ENCODE measurements around the gene ITM2A. TPM values are rescaled to one million over a fixed set of nuclear protein-coding genes. Genes with fewer than 3 reads are reported as not detected.
A peak's percentile ranks its signal among the peaks of the same experiment; 100 is the strongest.

Gene ITM2A
- total and polyA plus RNA-seq, 2 experiments from 2014 or later = 48.4 to 57.0 TPM

DNA sequence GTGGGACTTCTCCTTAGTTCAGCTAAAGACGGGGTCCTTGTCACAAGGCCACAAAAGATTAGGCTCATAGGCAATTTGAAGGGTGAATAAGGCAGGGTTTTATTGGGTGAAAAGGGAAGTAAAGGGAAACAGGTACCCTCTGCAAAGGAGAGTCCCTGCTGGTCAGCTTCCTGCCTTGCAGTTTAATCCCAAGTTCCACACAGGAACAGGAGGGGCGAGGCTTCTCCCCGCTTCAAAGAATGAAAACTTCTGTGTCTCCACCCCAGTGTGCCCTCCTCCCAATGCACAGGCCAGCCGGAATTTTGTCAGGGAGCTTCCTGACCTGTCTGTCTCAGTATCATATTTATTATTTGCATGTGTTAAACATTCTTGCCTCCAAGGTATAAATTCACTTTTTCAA, 37.1 kb downstream of the ITM2A start:
- no peaks in the 10 kb centered on the region for H3K36me3 Mint-ChIP-seq (ENCODE audit: low read depth)
- H2AFZ ChIP-seq = no peak overlapping the region
- peaks cover 1% of the 10 kb centered on the region for H3K27me3 Mint-ChIP-seq (ENCODE audit: insufficient read depth, low read depth, poor library complexity)
- peak; percentile 78 for ATAC-seq
- 0 out of 2 replicates have a peak overlapping the region, but pooled peaks have one; percentile 31 for H3K4me2 ChIP-seq
- H3K4me1 ChIP-seq (ENCODE audit: insufficient read depth) = no peaks in the 10 kb centered on the region; the same call in 1 of the 2 replicates
- no peaks in the 10 kb centered on the region for H3F3A ChIP-seq (replicated peaks; ENCODE audit: low read depth)
- H3K27ac Mint-ChIP-seq = no peak overlapping the region
- H3K27me3 ChIP-seq (ENCODE audit: insufficient read depth) = no peaks in the 10 kb centered on the region
- H3K79me2 ChIP-seq (replicated peaks; ENCODE audit: insufficient read depth) = no peaks in the 10 kb centered on the region
- peak; percentile 37 for DNase-seq (ENCODE audit: low spot score)
- H3K36me3 ChIP-seq (ENCODE audit: insufficient read depth) = no peaks in the 10 kb centered on the region
- H3K27ac ChIP-seq (ENCODE audit: low read depth) = no peak overlapping the region
- no peaks in the 10 kb centered on the region for H4K20me1 ChIP-seq (replicated peaks; ENCODE audit: insufficient read depth)
- H3K4me1 Mint-ChIP-seq = peaks cover 13% of the 10 kb centered on the region; the same call in 2 of the 3 replicates
- no peaks in the 10 kb centered on the region for H3K9me3 Mint-ChIP-seq
- no peak overlapping the region for H3K4me3 Mint-ChIP-seq
- TF ChIP-seq, protein P1, sequence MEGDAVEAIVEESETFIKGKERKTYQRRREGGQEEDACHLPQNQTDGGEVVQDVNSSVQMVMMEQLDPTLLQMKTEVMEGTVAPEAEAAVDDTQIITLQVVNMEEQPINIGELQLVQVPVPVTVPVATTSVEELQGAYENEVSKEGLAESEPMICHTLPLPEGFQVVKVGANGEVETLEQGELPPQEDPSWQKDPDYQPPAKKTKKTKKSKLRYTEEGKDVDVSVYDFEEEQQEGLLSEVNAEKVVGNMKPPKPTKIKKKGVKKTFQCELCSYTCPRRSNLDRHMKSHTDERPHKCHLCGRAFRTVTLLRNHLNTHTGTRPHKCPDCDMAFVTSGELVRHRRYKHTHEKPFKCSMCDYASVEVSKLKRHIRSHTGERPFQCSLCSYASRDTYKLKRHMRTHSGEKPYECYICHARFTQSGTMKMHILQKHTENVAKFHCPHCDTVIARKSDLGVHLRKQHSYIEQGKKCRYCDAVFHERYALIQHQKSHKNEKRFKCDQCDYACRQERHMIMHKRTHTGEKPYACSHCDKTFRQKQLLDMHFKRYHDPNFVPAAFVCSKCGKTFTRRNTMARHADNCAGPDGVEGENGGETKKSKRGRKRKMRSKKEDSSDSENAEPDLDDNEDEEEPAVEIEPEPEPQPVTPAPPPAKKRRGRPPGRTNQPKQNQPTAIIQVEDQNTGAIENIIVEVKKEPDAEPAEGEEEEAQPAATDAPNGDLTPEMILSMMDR (conservative IDR thresholded peaks at IDR 0.05; ENCODE audit: low read depth in 2 of 2) = peak in 1 of 2 experiments; percentile 16; a peak in 1 of 4 replicates
- TF ChIP-seq, protein P2, sequence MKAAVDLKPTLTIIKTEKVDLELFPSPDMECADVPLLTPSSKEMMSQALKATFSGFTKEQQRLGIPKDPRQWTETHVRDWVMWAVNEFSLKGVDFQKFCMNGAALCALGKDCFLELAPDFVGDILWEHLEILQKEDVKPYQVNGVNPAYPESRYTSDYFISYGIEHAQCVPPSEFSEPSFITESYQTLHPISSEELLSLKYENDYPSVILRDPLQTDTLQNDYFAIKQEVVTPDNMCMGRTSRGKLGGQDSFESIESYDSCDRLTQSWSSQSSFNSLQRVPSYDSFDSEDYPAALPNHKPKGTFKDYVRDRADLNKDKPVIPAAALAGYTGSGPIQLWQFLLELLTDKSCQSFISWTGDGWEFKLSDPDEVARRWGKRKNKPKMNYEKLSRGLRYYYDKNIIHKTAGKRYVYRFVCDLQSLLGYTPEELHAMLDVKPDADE (IDR thresholded peaks at IDR 0.05) = no peak
- no peak for TF ChIP-seq ZNF331 (CRISPR knock-in tag; IDR thresholded peaks at IDR 0.05; ENCODE audit: low read depth)
- H3K4me3 ChIP-seq = no peak overlapping the region
- H3K9me2 ChIP-seq (ENCODE audit: insufficient read depth) = no peaks in the 10 kb centered on the region

DNA sequence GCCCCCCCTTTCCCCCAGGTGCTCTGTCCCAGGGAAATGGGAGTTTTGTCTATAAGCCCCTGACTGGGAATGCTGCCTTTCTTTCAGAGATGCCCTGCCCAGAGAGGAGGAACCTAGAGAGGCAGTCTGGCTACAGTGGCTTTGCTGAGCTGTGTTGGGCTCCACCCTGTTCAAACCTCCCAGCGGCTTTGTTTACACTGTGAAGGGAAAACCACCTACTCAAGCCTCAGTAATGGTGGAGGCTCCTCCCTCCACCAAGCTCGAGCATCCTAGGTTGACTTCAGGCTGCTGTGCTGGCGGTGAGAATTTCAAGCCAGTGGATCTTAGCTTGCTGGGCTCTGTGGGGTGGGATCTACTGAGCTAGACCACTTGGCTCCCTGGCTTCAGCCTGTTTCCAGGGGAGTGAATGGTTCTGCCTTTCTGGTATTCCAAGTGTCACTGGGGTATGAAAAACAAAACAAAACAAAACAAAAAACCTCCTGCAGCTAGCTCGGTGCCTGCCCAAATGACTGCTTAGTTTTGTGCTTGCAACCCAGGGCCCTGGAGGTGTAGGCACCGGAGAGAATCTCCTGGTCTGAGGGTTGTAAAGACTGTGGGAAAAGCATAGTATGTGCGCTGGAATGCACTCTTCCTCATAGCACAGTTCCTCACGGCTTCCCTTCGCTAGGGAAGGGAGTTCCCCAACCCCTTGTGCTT, 41.7 kb downstream of the ITM2A start:
- Histone ChIP-seq H3K9me2 (ENCODE audit: insufficient read depth) (no peaks in the 10 kb centered on the region), H3K4me3 (no peak overlapping the region), H3K4me1 (ENCODE audit: insufficient read depth) (no peaks in the 10 kb centered on the region; the same call in 1 of the 2 replicates), H4K20me1 (replicated peaks; ENCODE audit: insufficient read depth) (no peaks in the 10 kb centered on the region), H3K36me3 (ENCODE audit: insufficient read depth) (no peaks in the 10 kb centered on the region), H3K79me2 (replicated peaks; ENCODE audit: insufficient read depth) (no peaks in the 10 kb centered on the region), H3K27me3 (ENCODE audit: insufficient read depth) (no peaks in the 10 kb centered on the region), H3K27ac (ENCODE audit: low read depth) (no peak overlapping the region), H3K4me2 (no peak overlapping the region), H3F3A (replicated peaks; ENCODE audit: low read depth) (no peaks in the 10 kb centered on the region), H2AFZ (0 out of 2 replicates have a peak overlapping the region, but pooled peaks have one; percentile 47)
- Mint-ChIP-seq H3K9me3 (no peaks in the 10 kb centered on the region), H3K36me3 (ENCODE audit: low read depth) (no peaks in the 10 kb centered on the region), H3K4me3 (no peak overlapping the region), H3K27ac (no peak overlapping the region), H3K27me3 (ENCODE audit: insufficient read depth, low read depth, poor library complexity) (peaks cover 1% of the 10 kb centered on the region), H3K4me1 (peaks cover 9% of the 10 kb centered on the region; the same call in 2 of the 3 replicates)
- ATAC-seq (peak; percentile 62), DNase-seq (ENCODE audit: low spot score) (peak; percentile 17)
- TF ChIP-seq JUNB (IDR thresholded peaks at IDR 0.05; ENCODE audit: unreplicated experiment) (no peak), CREB1 (CRISPR knock-in tag; IDR thresholded peaks at IDR 0.05; ENCODE audit: low read depth) (no peak), ZNF114 (CRISPR knock-in tag; IDR thresholded peaks at IDR 0.05) (no peak)
- TF ChIP-seq, protein P1 (conservative IDR thresholded peaks at IDR 0.05; ENCODE audit: low read depth in 2 of 2) = no peak

Other genes starting within 250 kb of the ITM2A start
- gene GPR174, start 222.6 kb downstream of the ITM2A start, total RNA-seq (2014; rRNA removed; shearing (Covaris generic)) = not detected in 2 replicates
- not detected in 2 replicates for gene GPR174, start 222.6 kb downstream of the ITM2A start, polyA plus RNA-seq (2016; fragmentation: Nextera tagmentation; extraction: Ambion mirVana)